Stimulated activated CD8-positive, alpha-beta memory T cell treated with anti-CD3 and anti-CD28 coated beads, Interleukin-12 subunit alpha, Interleukin-12 subunit beta, amount 100 ng/mL, for 24 hours (primary cell): ENCODE results near the gene PEBP1.
"Not testable (repeated sequence)": the region's sequence is repeated elsewhere in the genome, so short reads cannot be mapped to it uniquely, and the experiment has no call there.

Experiments
- DNase-seq: peaks from one replicate; pipeline ENCODE4 v3.0.0-alpha.2; 2020; ENCODE audit errors: extremely low read depth

PEBP1 gene

GRCh38 chr12:118135788-118136558, at the start of gene PEBP1:
TSS of gene PEBP1 (plus strand) at chr12:118136124. CDS start at chr12:118136210, 86 bp downstream.
- DNase-seq, result peak; percentile 82

- DNase-seq, result no peak
Measured at GRCh38 chr12:118089782-118090181, 46.1 kb upstream of the PEBP1 start.

DNA sequence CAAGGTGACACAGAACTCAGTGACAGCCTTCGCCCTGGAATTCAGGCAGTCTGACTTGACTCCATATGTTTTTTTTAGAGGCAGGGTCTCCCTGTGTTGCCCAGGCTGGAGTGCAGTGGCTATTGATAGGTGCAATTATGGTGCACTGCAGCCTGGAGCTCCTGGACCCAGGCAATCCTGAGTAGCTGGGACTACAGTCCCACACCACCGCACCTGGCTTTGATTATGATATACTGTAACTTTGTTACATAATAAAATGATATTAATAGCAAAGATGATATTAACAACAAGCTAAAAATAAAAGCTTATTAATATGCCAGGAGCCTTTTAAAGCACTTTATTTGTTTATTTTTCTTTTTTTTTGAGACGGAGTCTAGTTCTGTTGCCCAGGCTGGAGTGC, 41.9 kb upstream of the PEBP1 start:
- no peak for DNase-seq

DNA sequence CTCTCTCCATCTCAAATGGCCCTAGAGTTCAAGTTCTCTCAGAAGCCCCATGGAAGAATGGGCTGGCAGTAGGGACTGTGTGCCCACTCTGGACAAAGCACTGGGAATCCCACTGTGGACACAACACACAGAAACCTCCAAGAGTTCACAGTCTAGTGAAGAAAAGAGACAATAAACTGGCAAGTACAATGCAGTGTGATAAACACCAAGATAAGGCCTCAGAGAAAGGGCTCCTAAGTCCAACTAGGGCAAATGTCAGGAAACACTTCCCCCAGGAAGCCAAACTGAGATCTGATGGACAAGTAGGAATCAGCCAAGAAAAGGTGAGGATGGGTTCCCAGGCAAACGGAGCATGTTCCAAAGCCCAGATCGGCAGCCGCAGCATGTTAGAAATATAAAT, 37.5 kb upstream of the PEBP1 start:
- DNase-seq, result no peak

GRCh38 chr12:118098911-118099671, 36.8 kb upstream of the PEBP1 start:
- no peak for DNase-seq

DNA sequence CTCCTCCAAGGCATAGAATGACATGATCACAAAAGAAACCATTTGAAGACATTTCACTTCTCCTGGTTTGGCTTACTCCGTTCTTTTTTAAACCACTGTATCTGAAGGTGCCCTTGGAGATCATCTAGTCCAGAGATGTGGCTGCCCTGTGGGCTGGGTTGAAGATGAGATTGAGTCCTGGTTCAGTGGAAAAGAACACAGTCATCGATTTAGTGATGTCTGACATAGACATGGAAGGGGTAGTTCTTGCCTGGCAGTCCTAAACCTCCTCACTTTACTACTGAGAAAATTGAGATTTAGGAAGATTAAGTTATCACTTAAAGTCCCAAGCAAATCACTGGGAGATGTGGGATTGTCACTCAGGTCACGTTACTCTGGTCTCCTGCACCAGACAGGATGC, 34.9 kb upstream of the PEBP1 start:
- no peak for DNase-seq

GRCh38 chr12:118102070-118102469, 33.9 kb upstream of the PEBP1 start:
- no peak for DNase-seq

DNA sequence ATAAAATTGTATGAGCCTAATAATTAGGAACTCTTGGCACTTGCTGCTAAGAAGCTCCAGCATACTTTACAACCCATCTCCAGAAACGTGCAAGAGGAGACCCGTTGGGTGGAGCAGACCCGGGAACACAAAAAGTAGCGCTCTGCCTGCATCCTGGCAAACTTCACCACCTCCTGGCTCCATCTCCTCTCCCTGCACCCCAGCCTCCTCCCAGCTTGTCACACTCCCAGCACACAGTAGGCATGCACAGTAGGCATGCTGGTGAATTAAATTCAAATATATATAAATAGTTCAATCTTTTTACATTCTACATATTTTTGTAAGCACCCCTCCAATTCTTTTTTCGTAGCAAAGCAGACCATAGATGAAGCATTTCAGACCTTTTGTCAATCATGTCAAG, 33.3 kb upstream of the PEBP1 start:
- no peak for DNase-seq

DNA sequence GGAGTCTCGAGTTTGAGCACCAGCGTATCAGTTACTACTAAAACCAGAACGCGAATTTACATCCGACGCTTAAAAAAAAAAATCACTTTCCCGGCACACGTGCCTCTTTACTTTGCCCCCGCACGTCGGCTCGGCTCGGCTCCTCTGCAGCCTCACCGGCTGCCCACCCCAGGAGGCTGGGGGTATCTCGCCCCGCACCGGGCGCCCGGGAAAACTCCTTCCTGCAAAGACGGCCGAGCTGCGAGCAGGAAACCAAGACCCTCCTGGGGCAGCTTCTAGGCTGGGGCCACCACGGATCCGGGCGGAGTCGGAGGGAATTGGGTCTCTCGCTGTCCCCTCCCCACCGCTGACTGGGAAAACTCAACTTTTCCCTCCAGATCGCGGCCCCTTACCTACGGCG, 32.7 kb upstream of the PEBP1 start:
- DNase-seq, result no peak

DNA sequence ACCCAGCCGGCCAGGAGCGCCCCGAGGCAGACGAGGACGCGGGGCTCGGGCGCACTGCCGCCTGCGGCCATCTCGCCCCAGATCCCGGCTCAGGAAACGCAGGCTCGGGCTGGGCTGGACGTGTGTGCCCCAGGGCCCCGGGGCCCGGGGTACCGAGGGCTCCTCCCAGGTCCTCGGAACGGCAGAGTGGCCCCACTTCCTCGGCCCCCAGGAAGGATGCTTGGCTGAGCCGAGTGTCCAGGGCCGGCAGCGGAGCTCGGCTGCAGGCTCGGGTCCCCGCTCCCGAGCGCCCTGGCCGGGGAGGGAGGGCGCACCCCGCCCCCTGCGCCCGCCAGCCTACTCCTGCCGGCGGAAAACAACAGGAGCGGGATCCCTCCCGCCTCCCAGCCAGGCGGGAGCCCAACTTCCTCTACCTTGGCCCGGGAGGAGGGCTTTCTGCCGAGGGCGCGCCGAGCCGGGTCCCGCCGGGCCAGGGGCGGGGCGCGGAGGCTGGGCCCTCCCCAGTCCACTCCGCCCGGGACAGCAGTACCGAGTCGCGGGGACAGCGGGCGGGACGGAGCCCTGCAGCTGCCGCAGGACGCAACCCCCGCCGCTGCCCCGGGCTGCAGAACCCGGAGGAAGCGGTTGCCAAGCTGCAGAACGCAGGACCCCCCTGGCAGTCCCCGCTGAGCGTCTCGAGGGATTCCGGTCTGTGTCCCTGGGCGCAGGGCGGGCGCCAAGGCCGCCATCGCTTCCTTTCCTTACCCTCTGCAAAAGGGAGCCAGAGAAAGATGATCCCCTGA, 32.1 kb upstream of the PEBP1 start, which contains the start of gene VSIG10:
VSIG10 (minus strand) TSS at position 411 of the 782 bp plus-strand sequence; CDS start at position 71, 340 bp downstream.
- no peak for DNase-seq

DNA sequence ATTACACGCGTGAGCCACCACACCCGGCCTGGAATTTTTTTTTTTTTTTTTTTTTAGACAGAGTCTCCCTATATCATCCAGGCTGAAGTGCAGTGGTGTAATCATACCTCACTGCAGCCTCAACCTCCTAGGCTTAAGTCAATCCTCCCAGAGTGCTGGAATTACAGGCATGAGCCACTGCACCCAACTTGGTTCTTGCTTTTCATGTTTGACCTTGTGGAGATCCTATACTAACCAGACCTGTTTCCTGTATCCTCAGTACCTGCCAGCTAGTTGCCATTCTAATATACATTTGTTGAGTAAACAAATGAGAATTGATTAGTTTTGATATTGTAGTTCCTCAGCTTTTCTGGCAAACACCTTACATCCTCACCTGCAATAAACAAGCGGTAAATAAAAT, 28.9 kb upstream of the PEBP1 start:
- no peak for DNase-seq

DNA sequence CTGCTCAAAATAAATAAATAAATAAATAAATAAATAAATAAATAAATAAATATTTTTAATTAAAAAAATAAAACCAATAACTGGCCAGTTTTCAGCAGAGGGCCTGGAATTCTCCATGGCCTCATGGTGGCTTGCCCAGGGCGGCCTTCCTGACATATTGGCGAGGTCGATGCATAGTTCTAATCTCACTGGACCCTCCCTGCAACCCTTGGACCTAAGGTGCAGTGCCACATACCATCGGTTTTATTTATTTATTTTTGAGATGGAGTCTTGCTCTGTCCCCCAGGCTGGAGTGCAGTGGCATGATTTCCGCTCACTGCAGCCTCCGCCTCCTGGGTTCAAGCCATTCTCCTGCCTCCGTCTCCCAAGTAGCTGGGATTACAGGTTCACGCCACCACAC, 28.2 kb upstream of the PEBP1 start:
- DNase-seq, result no peak

DNA sequence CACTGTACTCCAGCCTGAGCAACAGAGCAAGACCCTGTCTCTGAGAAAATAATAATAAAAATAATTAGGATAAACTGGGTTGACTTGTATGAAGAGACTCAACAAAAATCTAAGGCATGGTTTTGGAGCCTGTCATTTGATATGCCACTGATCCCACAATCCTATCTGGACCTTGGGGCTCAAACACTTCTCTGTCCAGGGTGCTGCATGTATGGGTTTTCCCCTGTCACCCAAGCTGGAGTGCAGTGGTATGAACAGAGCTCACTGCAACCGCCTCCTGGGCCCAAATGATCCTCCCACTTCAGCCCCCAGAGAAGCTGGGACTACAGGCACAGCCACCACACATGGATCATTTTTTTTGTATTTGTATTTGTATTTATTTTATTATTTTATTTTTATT, 26.8 kb upstream of the PEBP1 start:
- DNase-seq, result no peak

GRCh38 chr12:118119449-118119879, 16.5 kb upstream of the PEBP1 start:
- DNase-seq, result no peak

DNA sequence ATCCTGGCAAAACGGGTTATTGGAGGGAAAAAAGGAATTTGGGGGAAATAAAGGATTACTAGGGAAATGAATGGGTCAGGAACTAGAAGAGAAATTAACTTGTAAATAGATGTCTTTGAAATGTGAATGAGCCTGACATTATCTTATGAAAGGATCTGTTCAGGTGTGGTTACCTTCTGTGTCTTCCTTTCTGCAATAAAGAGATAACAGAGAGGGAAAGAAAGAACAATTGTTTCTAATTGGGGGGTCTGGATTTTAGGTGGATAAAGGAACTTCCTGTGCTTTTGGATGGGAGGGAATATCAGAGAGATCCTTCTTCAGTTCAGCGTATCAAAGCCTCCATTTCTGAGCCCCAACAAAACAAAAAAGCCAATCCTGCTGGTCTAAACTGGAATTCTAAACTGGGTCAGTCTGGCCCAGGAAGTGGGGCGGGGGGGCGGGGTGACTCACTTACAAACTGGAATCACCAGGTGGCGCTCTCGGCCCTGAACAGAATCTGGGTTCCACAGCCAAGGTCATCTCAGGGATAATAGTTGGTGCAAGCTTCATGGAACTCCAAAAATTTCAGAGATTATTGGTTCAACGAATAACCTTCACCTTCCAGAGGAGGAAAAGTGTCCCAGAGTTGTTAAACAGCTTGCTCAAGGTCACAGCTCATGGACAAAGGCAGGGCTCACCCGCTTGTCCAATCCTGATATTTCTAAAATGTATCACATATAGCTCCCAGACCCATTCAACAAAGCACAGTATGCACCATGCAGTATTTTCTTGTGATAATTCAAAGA, 15.2 kb upstream of the PEBP1 start:
- no peak for DNase-seq

DNA sequence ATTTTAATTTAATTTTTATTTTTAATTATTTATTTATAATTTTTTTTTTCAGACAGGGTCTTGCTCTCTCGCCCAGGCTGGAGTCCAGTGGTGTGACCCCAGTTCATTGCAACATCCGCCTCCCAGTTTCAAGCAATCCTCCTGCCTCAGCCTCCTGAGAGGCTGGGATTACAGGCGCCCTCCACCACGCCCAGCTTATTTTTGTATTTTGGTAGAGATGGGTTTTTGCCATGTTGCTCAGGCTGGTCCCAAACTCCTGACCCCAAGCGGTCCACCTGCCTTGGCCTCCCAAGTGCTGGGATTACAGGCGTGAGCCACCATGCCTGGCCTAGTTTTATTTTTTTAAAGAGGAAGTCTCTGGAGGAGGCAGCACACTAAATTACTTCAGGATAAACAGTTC, 13.7 kb upstream of the PEBP1 start:
- no peak for DNase-seq

GRCh38 chr12:118124333-118124874, 11.5 kb upstream of the PEBP1 start:
- no peak for DNase-seq

GRCh38 chr12:118125743-118126118, 10.2 kb upstream of the PEBP1 start:
- DNase-seq, result no peak

GRCh38 chr12:118126119-118126757, 9.7 kb upstream of the PEBP1 start:
- DNase-seq, result no peak

DNA sequence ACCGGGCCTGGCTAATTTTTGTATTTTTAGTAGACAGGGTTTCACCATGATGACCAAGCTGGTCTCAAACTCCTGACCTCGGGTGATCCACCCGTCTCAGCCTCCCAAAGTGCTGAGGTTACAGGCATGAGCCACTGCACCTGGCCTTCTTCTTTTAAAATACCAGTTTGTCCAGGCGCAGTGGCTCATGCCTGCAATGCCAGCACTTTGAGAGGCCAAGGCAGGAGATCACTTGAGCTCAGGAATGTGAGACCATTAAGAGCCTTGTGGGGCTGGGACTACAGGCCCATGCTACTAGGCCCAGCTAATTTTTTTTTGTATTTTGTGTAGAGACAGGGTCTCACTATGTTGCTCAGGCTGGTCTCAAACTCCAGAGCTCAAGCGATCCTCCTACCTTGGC, 8.1 kb upstream of the PEBP1 start:
- DNase-seq, result no peak

DNA sequence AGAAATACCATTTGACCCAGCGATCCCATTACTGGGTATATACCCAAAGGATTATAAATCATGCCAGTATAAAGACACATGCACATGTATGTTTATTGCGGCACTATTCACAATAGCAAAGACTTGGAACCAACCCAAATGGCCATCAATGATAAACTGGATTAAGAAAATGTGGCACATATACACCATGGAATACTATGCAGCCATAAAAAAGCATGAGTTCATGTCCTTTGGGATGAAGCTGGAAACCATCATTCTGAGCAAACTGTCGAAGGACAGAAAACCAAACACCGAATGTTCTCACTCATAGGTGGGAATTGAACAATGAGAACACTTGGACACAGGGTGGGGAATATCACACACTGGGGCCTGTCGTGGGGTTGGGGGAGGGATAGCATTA, 6.5 kb upstream of the PEBP1 start:
- DNase-seq, result not testable (repeated sequence)
